Right renal cortex interstitium (tissue), 3 donors: ENCODE data around the gene SDK2. TPM values are rescaled to one million over a fixed set of nuclear protein-coding genes. Genes with fewer than 3 reads are reported as not detected.

Experiments used
- DNase-seq, 3 donors: peaks; one replicate each; pipeline ENCODE4 v3.0.0-alpha.2; 2013; ENCODE audit warnings: low read depth in 3 of 3, low spot score in 2 of 3
- polyA plus RNA-seq, 3 donors: library from polyadenylated mRNA; unstranded; fragments of 120-200 nt; gene quantifications; one replicate each; pipeline ENCODE4 v1.2.1, GENCODE V29; 2013; ENCODE audit not compliant: insufficient read length in 3 of 3

SDK2 gene
- polyA plus RNA-seq, 3 donors, result 7.7 to 8.4 (median 8.3) TPM

DNA sequence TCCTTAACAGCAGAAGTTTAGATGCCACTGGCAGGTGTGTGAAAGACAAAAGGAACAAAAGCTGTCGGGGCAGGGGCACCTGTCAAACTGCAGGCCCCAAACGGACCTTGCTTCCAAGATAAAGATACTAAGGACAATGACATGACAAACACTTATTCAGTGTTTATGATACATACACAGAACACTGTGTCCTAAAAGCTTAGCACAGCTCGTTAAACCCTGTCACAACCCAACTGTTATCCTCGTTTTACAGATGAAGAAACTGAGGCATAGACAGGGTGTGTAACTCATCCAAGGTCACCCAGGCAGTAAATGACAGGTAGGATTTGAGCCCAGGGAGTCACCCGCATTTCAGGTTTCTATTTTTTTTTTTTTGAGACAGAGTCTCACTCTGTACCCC lies 9.6 kb downstream of the SDK2 start:
- no peak for DNase-seq

- no peak for DNase-seq
Observed at GRCh38 chr17:73633736-73634135, 10.5 kb downstream of the SDK2 start.

- no peak for DNase-seq
Observed at GRCh38 chr17:73632513-73632912, 11.7 kb downstream of the SDK2 start.

DNA sequence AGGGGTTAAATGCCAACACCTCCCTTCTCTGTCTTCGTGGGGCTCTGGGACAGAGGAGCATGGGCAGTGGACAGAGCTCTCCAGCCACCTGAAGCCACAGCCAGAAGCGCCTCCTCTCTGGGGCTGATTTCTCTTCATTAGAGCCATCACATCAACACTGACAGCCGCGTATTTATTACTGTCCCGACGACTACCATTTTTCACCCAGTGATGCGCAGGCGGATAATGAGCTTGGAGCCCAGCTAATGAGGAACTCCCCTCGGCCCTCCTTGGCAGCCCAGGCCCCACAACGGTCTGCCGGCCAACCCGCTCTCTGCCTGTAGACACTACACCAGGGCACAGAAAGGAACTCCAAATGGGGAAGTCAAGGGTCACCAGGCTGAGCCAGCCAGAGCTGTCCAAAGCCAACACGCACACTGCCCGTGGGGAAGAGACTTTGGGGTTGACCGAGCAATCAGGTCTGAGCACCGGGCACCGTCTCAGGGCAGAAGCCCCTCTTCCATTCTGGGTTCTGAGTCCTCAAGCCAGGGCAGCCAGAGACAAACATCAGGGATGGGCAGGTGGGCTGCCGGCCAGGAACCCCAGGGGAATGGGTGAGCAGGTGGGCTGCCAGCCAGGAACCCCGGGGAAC lies 13.2 kb downstream of the SDK2 start:
- DNase-seq, result no peak

GRCh38 chr17:73630531-73630930 lies 13.7 kb downstream of the SDK2 start:
- no peak for DNase-seq

- DNase-seq, result no peak
Observed at GRCh38 chr17:73628642-73629552, 15.3 kb downstream of the SDK2 start.

DNA sequence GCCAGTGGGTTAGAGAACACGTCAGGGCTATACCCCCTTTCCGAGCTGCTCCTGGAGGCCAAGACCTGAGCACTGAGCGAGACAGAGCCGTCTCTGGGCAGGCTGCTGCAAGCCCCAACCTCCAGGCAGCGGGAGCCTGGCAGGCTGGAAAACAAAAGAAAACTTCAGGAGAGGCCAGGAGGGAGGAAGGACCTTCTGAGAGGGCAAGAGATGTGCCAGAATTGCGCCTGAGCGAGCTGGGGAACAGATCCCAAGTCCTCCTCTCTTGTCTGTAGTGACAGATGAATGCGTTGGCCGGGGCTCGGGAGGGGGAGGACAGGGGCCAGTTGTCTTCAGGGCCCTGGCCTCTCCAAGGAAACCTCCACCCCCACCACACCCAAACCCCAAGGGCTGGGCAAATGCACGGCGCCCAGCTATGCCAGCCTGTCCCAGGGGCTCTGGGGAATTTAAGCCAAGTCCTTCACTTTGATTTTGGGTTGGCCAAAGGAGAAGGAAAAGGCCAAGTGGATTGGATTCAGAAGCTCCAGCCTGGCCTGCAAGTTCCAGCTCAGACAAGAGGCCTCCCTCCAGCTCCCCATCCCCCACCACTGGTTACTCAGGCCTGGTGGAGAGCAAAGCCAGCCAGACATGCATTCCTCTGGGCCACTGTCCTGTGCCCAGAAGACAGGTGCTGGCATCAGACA lies 18.1 kb downstream of the SDK2 start:
- no peak for DNase-seq

- DNase-seq, result no peak
Observed at GRCh38 chr17:73625006-73625405, 19.2 kb downstream of the SDK2 start.

- no peak for DNase-seq
Observed at GRCh38 chr17:73624496-73624988, 19.7 kb downstream of the SDK2 start.

DNA sequence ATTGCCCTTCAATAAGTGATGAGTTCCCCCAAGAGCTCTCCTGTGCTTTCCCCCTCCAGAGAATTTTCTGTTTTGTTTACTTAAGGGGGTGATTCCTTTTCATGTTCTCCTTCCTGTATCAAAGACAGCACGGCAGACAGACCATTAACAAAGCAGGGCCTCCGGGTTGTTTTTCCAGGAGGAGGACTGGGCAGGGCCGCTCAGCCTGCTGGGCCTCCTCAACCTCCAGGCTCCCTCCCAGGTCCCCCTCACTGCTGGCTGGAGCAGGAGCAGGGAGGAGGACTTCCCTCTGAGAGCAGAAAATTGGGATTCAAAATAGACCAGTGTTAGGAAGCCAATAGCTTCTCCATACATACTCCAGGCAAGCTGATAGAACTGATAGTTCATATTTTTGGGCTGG lies 20.4 kb downstream of the SDK2 start:
- DNase-seq, result no peak

- DNase-seq, result no peak
Observed at GRCh38 chr17:73623247-73623646, 21.0 kb downstream of the SDK2 start.

DNA sequence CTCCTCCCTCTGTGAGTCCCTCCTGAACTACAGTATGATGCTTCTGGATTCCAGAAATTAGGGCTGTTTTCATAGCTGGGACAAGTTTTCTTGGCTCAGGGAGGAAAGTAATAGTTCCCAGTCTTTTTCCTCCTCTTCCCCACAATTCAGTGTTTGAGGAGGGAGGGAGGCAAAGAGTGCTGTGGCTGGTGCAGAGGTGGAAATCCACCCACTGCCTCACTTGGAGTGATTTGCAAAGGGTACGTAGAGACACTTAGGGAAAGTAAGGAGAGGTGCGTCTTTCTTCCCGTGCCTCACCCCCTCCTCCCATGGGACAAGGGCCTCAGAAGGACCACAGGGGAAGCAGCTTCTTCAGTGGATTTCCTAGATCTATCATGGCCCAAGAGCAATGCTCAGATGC lies 21.9 kb downstream of the SDK2 start:
- no peak for DNase-seq

DNA sequence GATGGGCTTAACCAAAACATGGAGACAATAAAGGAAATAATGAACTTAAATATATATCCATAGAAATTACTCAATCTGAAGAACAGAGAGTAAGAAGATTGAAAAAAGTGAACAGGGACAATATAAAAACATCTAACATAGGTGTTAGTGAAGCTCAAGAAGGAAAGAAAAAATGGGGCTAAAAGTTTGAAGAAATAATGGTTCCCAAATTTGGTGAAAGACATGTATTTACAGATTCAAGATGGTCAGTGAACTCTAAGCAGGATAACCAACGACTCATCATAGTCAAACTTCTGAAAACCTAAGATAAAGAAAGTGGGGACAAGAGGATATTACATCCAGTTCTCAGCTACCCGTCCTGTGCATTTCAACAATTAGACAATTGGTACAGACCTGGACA lies 22.6 kb downstream of the SDK2 start:
- DNase-seq, result no peak

DNA sequence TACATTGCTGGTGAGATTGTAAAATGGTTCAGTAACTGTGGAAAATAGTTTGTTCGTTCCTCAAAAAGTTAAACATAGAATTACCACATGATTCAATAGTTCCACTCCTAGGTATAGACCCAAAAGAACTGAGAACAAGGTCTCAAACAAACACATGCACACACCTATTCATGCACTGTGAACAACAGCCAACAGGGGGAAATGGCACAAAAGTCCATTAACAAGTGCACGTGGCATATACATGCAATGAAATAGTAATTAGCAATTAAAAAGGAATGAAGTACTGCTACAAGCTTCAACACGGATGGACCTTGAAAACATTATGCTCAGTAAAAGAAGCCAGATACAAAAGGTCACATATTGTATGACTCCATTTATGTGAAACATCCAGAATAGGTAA lies 23.8 kb downstream of the SDK2 start:
- DNase-seq, result no peak

GRCh38 chr17:73617501-73617900 lies 26.7 kb downstream of the SDK2 start:
- DNase-seq, result no peak

DNA sequence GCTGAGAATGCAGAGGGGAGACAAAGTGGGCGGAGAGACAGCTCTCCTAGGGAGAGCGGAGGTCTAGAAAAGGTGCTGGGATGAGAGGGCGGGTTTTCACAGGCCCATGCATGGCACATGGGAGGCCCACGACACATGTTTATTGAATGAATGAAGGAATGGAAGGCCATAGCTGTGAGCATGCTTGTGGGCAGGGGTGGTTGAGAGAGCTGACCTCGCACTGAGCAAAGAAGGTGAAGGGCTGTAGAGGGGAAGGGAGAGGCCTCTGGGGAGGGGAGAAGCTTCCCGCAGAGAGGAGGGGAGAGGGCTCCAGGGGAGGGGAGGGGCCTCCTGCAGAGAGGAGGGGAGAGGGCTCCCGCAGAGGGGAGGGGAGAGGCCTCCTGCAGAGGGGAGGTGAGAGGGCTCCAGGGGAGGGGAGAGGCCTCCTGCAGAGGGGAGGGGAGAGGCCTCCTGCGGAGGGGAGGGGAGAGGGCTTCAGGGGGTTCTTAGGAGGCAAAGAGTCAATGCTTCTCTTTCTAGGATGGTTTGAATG lies 27.3 kb downstream of the SDK2 start:
- DNase-seq, result no peak

- no peak for DNase-seq
Observed at GRCh38 chr17:73616120-73616872, 27.9 kb downstream of the SDK2 start.

- DNase-seq, result no peak
Observed at GRCh38 chr17:73614256-73614655, 30.0 kb downstream of the SDK2 start.

GRCh38 chr17:73613271-73614233 lies 30.7 kb downstream of the SDK2 start:
- peak in 2 of 3 donors; percentile 69 to 78 for DNase-seq
